ENCODE results near the gene GON7. TPM values are rescaled to one million over a fixed set of nuclear protein-coding genes. Genes with fewer than 3 reads are reported as not detected.
"Not testable (repeated sequence)": the region's sequence is repeated elsewhere in the genome, so short reads cannot be mapped to it uniquely, and the experiment has no call there.

GON7 gene, protein sequence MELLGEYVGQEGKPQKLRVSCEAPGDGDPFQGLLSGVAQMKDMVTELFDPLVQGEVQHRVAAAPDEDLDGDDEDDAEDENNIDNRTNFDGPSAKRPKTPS
- total RNA-seq: 14.4 and 15.3 TPM in 2 replicates

DNA sequence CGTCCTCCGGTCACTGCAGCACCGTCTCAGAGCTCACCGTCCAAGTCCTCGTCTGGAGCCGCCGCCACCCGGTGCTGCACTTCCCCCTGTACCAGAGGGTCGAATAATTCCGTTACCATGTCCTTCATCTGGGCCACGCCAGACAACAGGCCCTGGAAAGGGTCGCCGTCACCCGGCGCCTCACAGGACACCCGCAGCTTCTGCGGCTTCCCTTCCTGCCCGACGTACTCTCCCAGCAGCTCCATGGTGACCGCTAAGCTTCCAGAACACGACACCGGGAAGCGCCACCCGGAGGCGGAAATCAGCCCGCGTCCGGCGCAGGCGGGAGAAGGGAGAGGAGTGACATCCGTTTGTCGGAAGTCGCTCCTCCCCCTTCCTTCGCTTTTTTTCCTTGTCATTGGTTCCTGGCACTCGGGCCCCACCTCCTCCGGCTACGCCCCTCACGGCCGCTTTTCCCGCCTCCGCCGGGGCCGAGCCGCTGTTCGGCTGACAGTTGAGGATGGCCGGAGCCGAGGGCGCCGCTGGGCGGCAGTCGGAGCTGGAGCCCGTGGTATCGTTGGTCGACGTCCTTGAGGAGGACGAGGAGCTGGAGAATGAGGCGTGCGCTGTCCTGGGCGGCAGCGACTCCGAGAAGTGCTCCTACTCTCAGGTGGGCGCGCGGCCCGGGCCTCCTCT is at the start of gene GON7, which contains the start of gene UBR7:
GON7 (minus strand) TSS at position 273 of the 675 bp plus-strand sequence; CDS start at position 245, 28 bp downstream.
UBR7 (plus strand) TSS at position 464 of the 675 bp plus-strand sequence; CDS start at position 500, 36 bp downstream.
- DNase-seq: peak; percentile 96

- no peak for DNase-seq
Observed at GRCh38 chr14:93249128-93249831, 42.4 kb upstream of the GON7 start.

DNA sequence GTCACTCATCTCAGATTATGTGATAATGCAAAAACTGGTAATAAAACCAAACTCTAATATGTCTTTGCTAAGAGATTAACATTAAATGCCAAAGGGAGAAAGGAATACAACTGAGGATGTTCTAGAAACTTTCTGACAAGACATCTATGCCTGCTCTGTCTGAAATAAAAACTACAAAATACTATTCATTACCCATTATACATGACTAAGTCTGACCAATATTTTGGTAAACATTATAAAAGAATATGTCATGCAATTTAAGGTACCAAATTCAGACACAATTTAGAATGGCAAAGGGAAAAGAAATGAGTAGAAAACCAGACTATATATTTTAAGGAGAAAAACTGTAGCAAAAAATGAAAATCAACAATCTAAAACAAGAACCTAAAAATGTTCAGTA is 39.7 kb upstream of the GON7 start:
- DNase-seq: no peak

DNA sequence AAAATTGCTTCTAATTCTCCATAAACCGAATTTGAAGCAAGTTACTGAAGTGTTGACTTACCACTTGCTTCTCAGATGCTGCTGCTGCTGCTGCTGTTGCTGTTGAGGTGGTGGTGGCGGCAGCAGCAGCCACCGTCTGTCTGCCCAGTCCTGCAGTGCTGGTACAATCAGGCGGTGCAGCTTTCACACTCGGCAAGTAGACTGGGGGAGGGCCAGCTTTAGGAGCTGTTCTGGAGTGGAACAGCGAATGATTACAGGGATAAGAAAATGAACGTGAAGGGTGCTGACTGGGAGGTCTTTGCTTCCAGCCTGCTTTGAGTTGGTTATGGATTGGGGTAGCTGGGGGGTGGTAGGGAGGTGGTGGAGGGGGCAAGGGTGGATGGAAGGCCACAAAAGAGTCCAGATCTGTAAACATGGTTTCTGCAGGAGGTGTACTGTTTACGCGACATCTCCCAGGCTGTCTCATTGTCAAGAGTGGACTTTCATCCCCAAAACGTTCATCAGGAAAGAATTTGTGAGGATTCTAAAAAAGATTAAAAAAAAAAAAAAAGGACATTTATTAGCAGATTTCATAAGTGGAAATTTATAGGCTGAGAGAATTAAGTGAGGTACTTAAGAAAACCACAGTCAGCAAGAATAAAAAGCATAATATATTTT is 39.0 kb upstream of the GON7 start:
- DNase-seq: no peak

DNA sequence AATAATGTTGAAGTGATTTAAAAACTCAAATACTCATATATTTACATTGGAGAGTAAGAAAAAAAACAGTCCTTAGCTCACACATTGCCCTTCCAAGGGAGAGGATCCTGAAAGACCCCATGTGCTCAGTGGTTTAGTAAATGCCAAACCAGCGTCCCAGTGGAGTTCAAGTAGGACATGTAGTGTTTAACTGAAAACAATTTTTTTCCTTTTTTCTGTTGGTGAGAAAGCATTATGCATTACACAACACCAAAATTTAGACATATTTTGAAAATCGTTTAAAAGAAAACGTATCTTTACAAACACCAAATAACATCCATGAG is 33.8 kb upstream of the GON7 start:
- no peak for DNase-seq

DNA sequence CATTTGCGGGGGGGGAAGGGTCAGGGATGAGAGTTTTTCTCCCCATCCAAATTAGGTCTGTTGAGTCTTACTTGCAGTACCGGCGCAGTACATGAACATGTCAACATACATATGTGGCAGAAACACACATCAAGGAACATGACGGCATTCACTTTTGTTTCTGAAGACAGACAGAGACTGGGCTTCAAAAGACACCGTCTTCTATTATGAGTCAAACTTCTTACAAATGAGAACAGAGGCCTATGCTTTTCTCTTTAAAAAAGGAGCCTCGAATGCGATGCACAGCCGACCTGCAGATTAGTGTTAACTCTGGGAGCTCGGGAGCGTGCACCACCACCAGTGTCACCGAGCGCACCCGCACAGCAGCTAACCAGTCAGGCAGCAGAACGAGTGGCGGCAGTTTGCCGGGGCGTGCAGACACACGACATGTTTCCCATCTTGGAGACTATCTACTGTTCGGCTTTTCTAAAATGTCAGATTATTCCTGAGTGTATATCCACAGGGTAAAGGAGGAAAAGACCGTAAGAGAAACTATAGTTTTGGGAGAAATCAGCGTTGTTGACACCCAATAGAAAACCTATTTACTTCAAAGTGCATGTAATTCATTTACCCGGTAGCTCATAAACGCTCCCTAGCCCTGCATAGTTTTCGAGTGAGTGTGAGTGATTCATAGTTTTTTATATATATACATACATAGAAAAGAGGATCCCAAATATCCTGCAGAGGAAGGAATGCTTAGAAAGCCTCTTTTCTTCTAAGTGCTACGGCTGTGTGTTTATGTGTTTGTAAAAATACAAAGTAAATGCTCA is 33.2 kb upstream of the GON7 start:
- DNase-seq: peak; percentile 15

DNA sequence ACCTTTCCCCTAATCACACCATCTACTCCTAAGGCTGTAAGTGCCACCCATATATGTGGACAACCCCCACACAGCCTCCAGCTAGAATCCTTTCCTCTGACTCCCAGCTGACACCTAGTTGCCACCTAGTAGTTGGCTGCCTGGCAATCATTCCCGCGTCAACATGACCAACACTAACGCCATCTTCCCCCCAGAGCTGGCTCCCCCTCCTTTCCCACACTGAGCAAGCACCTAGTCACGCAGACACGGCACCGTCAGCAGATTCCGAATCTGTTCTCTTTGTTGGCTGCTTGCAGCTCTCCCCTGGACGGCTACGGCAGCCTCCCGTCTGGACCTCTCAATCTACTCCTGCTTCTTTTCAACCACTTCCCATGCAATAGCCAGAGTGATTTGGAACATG is 27.9 kb upstream of the GON7 start:
- peak; percentile 14 for DNase-seq

GRCh38 chr14:93233078-93233477 is 26.2 kb upstream of the GON7 start:
- DNase-seq: not testable (repeated sequence)

DNA sequence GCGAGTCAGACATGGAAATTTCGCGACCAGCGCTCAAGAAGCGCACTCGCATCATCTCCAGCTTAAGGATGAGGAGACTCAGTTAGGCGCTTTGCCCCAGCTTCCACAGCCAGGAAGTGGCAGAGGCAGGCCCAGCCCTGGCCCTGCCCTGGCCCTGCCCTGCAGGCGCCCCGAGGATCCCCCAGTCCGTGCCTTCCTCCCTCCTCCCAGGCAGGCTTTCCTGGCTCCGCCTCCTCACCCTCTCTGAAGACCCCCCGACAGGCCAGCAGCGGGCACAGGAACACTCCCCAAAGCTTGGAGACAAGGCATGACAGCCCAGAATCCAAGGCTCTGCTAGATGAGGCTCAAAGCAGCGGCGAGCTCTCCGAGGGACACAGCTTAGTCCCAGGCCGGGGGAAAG is 25.3 kb upstream of the GON7 start:
- DNase-seq: no peak

GRCh38 chr14:93231129-93231979 is 24.5 kb upstream of the GON7 start:
- DNase-seq: peak; percentile 63

DNA sequence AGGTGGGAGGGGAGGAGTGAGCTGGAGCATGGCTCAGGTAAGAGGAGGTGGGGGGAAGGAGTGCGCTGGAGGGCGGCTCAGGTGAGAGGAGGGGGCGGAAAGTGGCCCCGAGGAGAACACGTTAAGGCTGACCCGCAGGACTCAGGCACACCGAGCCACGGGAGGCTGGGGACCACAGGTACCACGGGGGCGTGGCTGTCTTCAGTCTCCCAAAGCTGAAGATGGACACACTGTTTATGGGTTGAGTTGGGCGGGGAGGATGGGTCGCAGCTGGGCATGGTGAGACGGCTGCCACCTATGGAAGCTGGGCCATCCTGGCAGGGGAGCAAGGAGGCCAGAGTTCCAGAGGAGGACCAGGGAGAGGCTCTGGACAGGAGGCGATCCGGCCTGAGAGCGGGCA is 23.7 kb upstream of the GON7 start:
- DNase-seq: no peak

DNA sequence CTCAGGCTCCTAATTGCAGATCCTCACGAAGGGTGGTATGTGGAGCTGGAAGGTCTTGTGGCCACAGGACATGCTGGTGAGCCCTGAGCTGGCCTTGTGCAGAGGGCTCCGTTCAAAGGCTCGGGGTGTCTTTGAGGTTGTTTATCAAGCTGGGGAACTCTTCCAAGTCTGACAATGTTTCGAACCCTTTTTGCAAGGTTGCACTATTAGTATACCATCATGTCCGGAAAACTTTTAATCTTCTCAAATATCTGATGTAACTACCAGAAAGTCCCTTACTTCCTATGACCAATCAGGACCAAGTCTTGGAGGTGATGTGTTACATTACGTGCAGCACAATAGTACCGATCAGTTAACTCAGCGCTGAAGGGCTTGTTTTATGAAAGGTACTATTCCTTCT is 21.7 kb upstream of the GON7 start:
- DNase-seq: no peak

DNA sequence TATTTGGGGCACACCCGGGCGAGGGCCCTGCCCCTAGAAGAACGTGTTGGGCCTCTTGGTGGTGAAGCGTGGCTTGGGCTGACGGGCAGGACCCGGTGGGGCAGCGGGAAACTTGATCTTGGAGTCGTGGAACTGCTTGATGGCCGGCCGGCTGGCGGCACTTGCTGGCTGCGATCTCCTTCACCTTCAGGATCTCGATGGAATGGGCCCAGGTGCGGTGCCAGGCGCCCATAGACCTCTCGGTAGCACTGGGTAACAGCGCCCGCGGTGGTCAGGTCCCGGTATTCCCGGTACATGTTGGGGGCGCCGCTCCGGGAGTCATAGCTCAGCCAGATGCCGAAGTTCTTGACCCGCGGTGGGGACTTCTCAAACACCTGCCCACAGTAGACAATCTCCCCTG is 16.7 kb upstream of the GON7 start:
- no peak for DNase-seq

- DNase-seq: no peak
Observed at GRCh38 chr14:93220509-93220908, 13.6 kb upstream of the GON7 start.

DNA sequence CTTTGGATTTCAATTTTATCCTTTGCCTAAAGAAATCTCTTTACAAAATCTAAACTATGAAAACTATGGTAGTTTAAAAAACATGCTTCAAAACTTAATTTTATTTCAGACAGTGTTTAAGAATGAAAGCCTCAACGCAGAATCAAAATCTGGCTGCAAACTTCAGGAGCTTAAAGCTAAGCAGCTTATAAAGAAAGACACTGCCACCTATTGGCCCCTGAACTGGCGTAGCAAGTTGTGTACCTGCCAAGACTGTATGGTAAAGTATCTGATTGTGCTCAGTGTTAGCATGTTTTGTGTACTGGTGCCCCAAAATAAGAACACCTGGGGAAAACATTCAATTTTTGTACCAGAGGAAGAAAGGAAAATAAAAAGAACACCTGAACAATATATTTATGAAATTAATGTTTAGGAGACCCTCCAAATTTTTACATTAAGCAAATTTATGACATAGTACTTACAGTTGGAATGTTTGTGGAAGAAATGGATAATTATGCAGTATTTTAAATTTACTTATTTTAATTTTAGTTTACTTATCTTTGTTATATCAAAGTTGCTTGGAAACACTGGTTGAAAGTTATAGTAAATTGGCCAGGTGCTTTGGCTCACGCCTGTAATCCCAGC is 12.3 kb upstream of the GON7 start:
- DNase-seq: peak; percentile 79

DNA sequence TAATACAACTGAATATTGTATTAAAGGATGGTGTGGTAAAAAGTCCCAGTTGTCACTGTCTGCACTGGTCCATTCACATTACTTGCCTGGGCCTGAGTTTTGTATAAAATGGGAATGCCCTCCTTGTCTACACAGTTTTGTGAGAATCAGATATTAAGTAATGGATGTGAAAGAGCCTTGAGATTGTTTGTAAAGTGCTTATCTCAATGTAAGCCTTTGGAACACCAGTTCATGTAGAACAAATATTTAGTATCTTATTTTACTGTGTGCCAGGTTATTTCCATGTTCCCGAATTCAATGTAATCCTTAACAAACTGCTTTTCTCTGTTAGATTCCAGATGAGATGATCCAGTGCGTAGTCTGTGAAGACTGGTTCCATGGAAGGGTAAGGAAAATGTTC is 7.7 kb upstream of the GON7 start:
- DNase-seq: no peak

DNA sequence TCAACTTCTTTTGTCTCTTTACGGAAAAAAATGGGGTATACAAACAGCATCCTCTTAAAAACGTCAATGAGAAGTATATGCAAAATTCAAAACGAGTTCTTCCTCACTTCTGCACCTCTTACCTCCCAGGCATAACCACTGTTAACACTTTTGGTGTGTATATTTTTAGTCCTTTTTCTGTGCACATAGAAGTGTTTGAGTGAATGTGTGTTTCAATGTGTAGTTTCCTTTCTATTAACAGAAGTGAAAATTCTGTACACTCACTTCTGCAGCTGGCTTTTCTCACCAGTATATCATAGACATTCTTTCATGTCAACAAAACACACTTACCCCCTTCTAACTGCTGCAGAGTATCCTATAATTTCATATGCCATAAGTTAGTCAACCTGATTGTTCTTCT is 5.6 kb upstream of the GON7 start:
- no peak for DNase-seq

DNA sequence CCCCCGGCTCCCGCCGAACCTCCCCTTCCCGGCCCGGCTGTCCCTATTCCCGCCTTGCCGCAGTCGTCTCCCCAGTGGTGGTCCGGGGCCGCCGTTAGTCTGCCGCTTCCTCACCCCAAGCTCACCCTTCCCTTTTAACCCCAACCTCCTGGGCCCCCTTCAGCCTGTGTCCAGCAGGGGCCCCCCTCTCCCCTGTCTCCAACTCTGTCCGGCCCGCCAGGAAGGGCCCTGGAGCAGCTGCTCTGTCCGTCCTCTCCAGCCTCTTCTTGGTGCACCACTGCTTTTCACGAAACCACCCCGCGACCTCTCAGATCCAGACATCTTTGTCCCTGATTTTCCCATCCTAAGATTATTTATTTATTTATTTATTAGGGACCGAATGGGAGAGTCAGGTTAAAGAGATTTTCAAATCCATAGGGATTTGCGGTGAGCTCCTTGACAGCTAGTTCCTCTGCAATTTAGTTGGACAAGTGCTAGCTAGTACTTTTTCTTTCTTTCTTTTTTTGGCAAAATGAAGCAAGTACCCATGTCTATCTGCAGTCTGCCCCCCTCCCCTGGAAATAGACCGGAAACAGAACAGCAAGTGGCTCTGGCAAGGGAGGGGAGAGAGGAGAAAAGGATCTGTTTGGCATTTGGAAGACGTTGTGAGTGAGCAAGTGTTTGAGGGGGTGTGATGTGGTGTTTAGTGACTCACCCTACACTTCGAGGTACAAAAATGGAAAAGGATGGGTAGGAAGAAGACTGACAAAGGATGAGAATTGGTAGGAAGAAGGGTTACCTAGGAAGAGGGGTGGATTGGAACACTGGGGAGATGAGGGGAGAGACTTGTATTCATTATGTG is 823 bp upstream of the GON7 start:
- DNase-seq: peak; percentile 74

DNA sequence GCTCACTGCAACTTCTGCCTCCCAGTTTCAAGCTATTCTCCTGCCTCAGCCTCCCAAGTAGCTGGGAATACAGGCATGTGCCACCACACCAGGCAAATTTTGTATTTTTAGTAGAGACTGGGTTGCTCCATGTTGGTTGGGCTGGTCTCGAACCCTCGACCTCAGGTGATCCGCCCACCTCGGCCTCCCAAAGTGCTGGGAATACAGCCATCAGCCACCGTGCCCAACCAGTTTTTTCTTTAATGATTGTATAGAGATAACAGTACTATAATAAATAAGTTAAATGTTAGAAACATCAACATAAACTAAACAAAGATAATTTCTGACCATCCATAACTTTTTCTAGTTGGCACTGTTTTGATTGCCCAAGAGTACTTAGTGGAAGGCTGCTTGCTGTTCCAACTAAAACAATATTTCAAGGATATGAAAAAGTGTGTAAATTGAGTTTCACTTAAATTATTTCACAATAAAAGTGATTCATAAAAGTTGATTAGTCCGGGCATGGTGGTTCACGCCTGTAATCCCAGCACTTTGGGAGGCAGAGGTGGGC is 5.6 kb downstream of the GON7 start:
- no peak for DNase-seq

GRCh38 chr14:93200553-93200952 is 6.3 kb downstream of the GON7 start:
- no peak for DNase-seq

All from dermis blood vessel endothelial cell (primary cell).